GM12878 (cell line): ENCODE data around the gene MCF2L2. TPM values are rescaled to one million over a fixed set of nuclear protein-coding genes. Genes with fewer than 3 reads are reported as not detected.
A peak's percentile ranks its signal among the peaks of the same experiment; 100 is the strongest.

Source experiments
- ATAC-seq: fragments of 200-7000 bp; cut with Tn5 transposase; 3 replicates; pipeline ENCODE4 v1.9.1; 2020; ENCODE audit warnings: mild to moderate bottlenecking, moderate library complexity
- BruUV-seq: library from RNA; stranded (reverse); fragments of 400-500 nt; replicated peaks from 2 replicates; lab custom pipeline; 2021; lab: Mats Ljungman, UMichigan
- CTCF ChIA-PET: fragments of 300-600 bp; sonication (Branson Sonifier 250); formaldehyde crosslinking; extraction: SDS; loops from one replicate; lab custom pipeline; 2021; ENCODE audit warnings: inconsistent platforms; lab: Yijun Ruan, JAX
- POLR2A ChIA-PET: fragments of 350-600 bp; formaldehyde crosslinking; extraction: SDS; loops from one replicate; lab custom pipeline; 2021; ENCODE audit warnings: inconsistent platforms; lab: Charles Lee
- RAD21 ChIA-PET: fragments of 300-600 bp; sonication (Branson Sonifier 250); formaldehyde crosslinking; loops from one replicate; lab custom pipeline; 2023; ENCODE audit warnings: antibody characterized with exemption; ENCODE audit not compliant: unreplicated experiment; lab: Charles Lee
- SMC1A ChIA-PET: fragments of 300-600 bp; sonication (Branson Sonifier 250); formaldehyde crosslinking; loops from one replicate; lab custom pipeline; 2023; ENCODE audit not compliant: unreplicated experiment, uncharacterized antibody; lab: Charles Lee
- DNase-seq: peaks from one replicate; pipeline ENCODE4 v3.0.0-alpha.2; 2011; ENCODE audit warnings: low read depth, low spot score
- FAIRE-seq: peaks from 3 replicates; lab custom pipeline; 2011; peaks lifted over from hg19 to GRCh38; lab: Jason Lieb, UNC
- H2AFZ ChIP-seq: 2 replicates; pipeline ENCODE4 v1.6.0; 2011; ENCODE audit warnings: low read depth, low read length, control low read depth; ENCODE audit not compliant: control insufficient read depth
- H3K27ac ChIP-seq: 2 replicates; pipeline ENCODE4 v1.5.1; 2011; ENCODE audit warnings: control low read depth; ENCODE audit not compliant: control insufficient read depth, insufficient read depth
- H3K27me3 ChIP-seq, 2 experiments: replicated peaks in 1 of 2; 2 replicates each; pipeline versions ENCODE4 v1.6.0 to v1.6.1; 2011; ENCODE audit warnings: low read length in 1 of 2; ENCODE audit not compliant: control insufficient read depth in 2 of 2, insufficient read depth in 2 of 2
- H3K36me3 ChIP-seq, 2 experiments: 2 replicates each; pipeline ENCODE4 v1.5.1; 2011; ENCODE audit warnings: low read length in 1 of 2; ENCODE audit not compliant: control insufficient read depth in 2 of 2, insufficient read depth in 2 of 2
- H3K4me1 ChIP-seq: 2 replicates; pipeline ENCODE4 v1.6.1; 2011; ENCODE audit warnings: mild to moderate bottlenecking, low read length, moderate library complexity, mixed read lengths; ENCODE audit not compliant: control insufficient read depth, insufficient read depth
- H3K4me2 ChIP-seq: 2 replicates; pipeline ENCODE4 v1.6.0; 2011; ENCODE audit warnings: control low read depth; ENCODE audit not compliant: control insufficient read depth, insufficient read depth
- H3K4me3 ChIP-seq: fragments of 200-600 bp; sonication (generic); 2 replicates; pipeline ENCODE4 v1.5.1; 2016
- H3K79me2 ChIP-seq: 2 replicates; pipeline ENCODE4 v1.6.0; 2011; ENCODE audit warnings: low read length; ENCODE audit not compliant: control insufficient read depth, insufficient read depth
- H3K9ac ChIP-seq: 2 replicates; pipeline ENCODE4 v1.8.0; 2011; ENCODE audit warnings: low read length, control low read depth, mixed read lengths; ENCODE audit not compliant: control insufficient read depth, insufficient read depth
- H3K9me3 ChIP-seq: replicated peaks from 3 replicates; pipeline ENCODE4 v1.5.1; 2011; ENCODE audit warnings: mild to moderate bottlenecking, low read length; ENCODE audit not compliant: control insufficient read depth, insufficient read depth
- H4K20me1 ChIP-seq: 2 replicates; pipeline ENCODE4 v1.6.0; 2011; ENCODE audit not compliant: control insufficient read depth, insufficient read depth
- IKZF1 ChIP-seq: fragments of 450-650 bp; conservative IDR thresholded peaks from 2 replicates; pipeline ENCODE4 v1.6.1; 2017; ENCODE audit warnings: antibody characterized with exemption, mild to moderate bottlenecking
- NFYA ChIP-seq: IDR thresholded peaks from 2 replicates; pipeline ENCODE4 v1.6.1; 2011; ENCODE audit warnings: low read depth, mild to moderate bottlenecking, low read length, improper control_type of control experiment, borderline replicate concordance
- NR2C1 ChIP-seq: fragments of 450-650 bp; IDR thresholded peaks from 2 replicates; pipeline ENCODE4 v1.6.1; 2017; ENCODE audit warnings: antibody characterized with exemption, mild to moderate bottlenecking, moderate library complexity
- NRF1 ChIP-seq: conservative IDR thresholded peaks from 2 replicates; pipeline ENCODE4 v1.6.1; 2011; ENCODE audit warnings: mild to moderate bottlenecking, low read depth, low read length, improper control_type of control experiment
- POLR2AphosphoS2 ChIP-seq: IDR thresholded peaks from 2 replicates; pipeline ENCODE4 v1.6.1; 2011; ENCODE audit warnings: low read depth, mild to moderate bottlenecking, low read length, improper control_type of control experiment, moderate library complexity
- SIX5 ChIP-seq: IDR thresholded peaks from 2 replicates; pipeline ENCODE4 v1.6.1; 2011; ENCODE audit warnings: mild to moderate bottlenecking, low read depth, low read length, moderate library complexity; ENCODE audit not compliant: severe bottlenecking
- SREBF1 ChIP-seq: IDR thresholded peaks from 2 replicates; pipeline ENCODE4 v1.6.1; 2012; ENCODE audit warnings: mild to moderate bottlenecking, low read length
- ZBTB4 ChIP-seq: fragments of 450-650 bp; formaldehyde crosslinking; IDR thresholded peaks from 2 replicates; pipeline ENCODE4 v1.4.0; 2022; ENCODE audit warnings: mild to moderate bottlenecking, moderate library complexity
- ZSCAN29 ChIP-seq: fragments of 450-650 bp; IDR thresholded peaks from 2 replicates; pipeline ENCODE4 v1.6.1; 2017; ENCODE audit warnings: mild to moderate bottlenecking, moderate library complexity
- WGBS: methylation state at CpG from one replicate; pipeline ENCODE4 v1.1.6; 2016; ENCODE audit warnings: low lambda C conversion rate; ENCODE audit not compliant: insufficient replicate concordance, insufficient coverage; ENCODE audit errors: missing lambda C conversion rate; 5-methylcytosine and 5-hydroxymethylcytosine counted together
- in situ Hi-C: fragments of 300-500 bp; cut with MboI; formaldehyde crosslinking; loops from 9 replicates; pipeline ENCODE4 v1.14.3; 2018; ENCODE audit warnings: mixed read lengths
- intact Hi-C: fragments of 100-400 bp; cut with micrococcal nuclease; formaldehyde crosslinking; loops from one replicate; pipeline ENCODE4 v1.14.2; 2022; ENCODE audit not compliant: unreplicated experiment
- polyA plus RNA-seq, 11 experiments: library from polyadenylated mRNA; depleted of rRNA in 4 of 11; unstranded in 6 of 11; stranded (reverse) in 5 of 11; fragments of >200 nt; fragmentation: Nextera tagmentation in 4 of 11; fragmentation: Illumina TruSeq in 1 of 11; extraction: Ambion mirVana in 4 of 11; extraction: Trizol in 1 of 11; gene quantifications; 1 replicate in 1 of 11; 2 replicates in 10 of 11; pipeline versions ENCODE4 v1.2.1 to v1.2.3, GENCODE V29; 2011 to 2016; ENCODE audit warnings: inconsistent platforms in 2 of 11, missing spikeins in 2 of 11, low read depth in 1 of 11
- total RNA-seq, 4 experiments: library from RNA; depleted of rRNA in 3 of 4; stranded (reverse); fragments of >200 nt in 3 of 4; fragmentation: Illumina TruSeq in 1 of 4; extraction: Trizol in 1 of 4; gene quantifications; 2 replicates each; pipeline versions ENCODE4 v1.2.1 to v1.2.3, GENCODE V29; 2013 to 2021

MCF2L2 gene
- total and polyA plus RNA-seq, 10 of the 15 experiments (the other 5 are each of a cell fraction or from before 2014, with no cell fraction given), result 0.37 to 2.8 (median 1.4) TPM

DNA sequence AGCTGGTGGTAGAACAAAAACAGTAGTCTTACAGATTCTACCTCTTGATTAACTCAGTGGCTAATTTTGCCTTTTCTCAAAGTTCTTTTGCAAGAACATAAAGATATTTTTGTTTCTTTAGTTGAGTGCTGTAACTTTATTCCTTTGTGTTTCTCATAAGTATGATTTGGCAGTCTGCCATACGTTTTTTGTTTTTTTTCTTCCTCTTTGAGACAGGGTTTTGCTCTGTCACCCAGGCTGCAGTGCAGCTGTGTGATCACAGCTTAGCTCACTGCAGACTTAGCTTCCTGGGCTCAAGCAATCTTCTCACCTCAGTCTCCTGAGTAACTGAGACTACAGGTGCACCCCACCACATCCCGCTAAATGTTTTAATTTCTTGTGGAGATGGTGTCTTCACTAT, 153.0 kb downstream of the MCF2L2 start:
- H3K4me2 ChIP-seq, result no peak overlapping the region
- DNase-seq (no peak), FAIRE-seq (no peak), ATAC-seq (no peak)
- intact Hi-C loops, result no loop called here
- POLR2A ChIA-PET, result interaction anchor here (2.6 kb wide), 1 partner anchor 10 kb away, joined by 10 read pairs; no protein-coding TSS in a partner anchor
- no peaks in the 10 kb centered on the region for H3K9me3 ChIP-seq
- no peaks in the 10 kb centered on the region for H4K20me1 ChIP-seq
- H3K4me3 ChIP-seq, result no peak overlapping the region
- no peaks in the 10 kb centered on the region for H3K27me3 ChIP-seq
- BruUV-seq, result no TSS peak
- no peak overlapping the region for H3K9ac ChIP-seq
- RAD21 ChIA-PET, result interaction anchor here (1.2 to 1.9 kb wide), 2 partner anchors 10 to 106 kb away, joined by 4 to 8 read pairs; no protein-coding TSS in a partner anchor
- CTCF ChIA-PET, result interaction anchor here (0.6 to 2.8 kb wide), 3 partner anchors 10 to 394 kb away, joined by 3 to 13 read pairs (median 4); no protein-coding TSS in a partner anchor
- in situ Hi-C loops, result no loop called here
- H3K79me2 ChIP-seq, result no peaks in the 10 kb centered on the region
- H3K4me1 ChIP-seq, result no peaks in the 10 kb centered on the region
- SMC1A ChIA-PET, result interaction anchor here (0.9 to 3.2 kb wide), 5 partner anchors 10 to 107 kb away, joined by 3 to 15 read pairs (median 6); no protein-coding TSS in a partner anchor
- no peak for TF ChIP-seq POLR2AphosphoS2
- no peak overlapping the region for H2AFZ ChIP-seq
- no peaks in the 10 kb centered on the region for H3K36me3 ChIP-seq
- 58% methylated on average over 2 of the region's 2 CpGs for WGBS
- H3K27ac ChIP-seq, result no peak overlapping the region

DNA sequence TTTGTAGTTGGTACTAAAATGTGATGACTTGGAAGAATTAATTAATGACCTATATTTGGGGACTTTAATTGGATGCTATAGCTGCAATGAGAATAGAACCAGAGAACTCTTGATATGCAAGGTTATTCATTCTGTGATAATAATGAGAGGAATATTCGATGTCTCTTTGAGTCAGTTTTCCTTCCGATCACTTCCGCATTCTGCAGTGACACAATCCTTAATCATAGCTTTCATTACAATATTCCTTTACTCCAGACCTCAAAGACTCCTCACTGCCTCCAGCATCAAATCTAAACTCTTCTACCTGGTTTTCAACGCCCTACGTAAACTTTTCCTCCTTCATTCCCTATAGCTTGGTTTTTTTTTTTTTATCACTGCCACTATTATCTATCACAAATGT, 153.8 kb downstream of the MCF2L2 start:
- H3K36me3 ChIP-seq, result no peaks in the 10 kb centered on the region
- in situ Hi-C loops (no loop called here), intact Hi-C loops (no loop called here)
- H3K4me3 ChIP-seq, result no peak overlapping the region
- CTCF ChIA-PET, result interaction anchor here (0.6 to 2.8 kb wide), 3 partner anchors 11 to 393 kb away, joined by 3 to 13 read pairs (median 4); no protein-coding TSS in a partner anchor
- DNase-seq, result no peak
- no peaks in the 10 kb centered on the region for H3K9me3 ChIP-seq
- H3K79me2 ChIP-seq, result no peaks in the 10 kb centered on the region
- no peak overlapping the region for H3K9ac ChIP-seq
- RAD21 ChIA-PET, result interaction anchor here (1.2 to 1.9 kb wide), 2 partner anchors 11 to 107 kb away, joined by 4 to 8 read pairs; no protein-coding TSS in a partner anchor
- ATAC-seq, result no peak
- peak; percentile 62 for FAIRE-seq
- H4K20me1 ChIP-seq, result no peaks in the 10 kb centered on the region
- SMC1A ChIA-PET, result interaction anchor here (0.9 to 3.2 kb wide), 6 partner anchors 9 to 107 kb away, joined by 3 to 15 read pairs (median 6); no protein-coding TSS in a partner anchor
- H3K27me3 ChIP-seq, result no peaks in the 10 kb centered on the region
- H3K27ac ChIP-seq, result no peak overlapping the region
- no peak overlapping the region for H2AFZ ChIP-seq
- BruUV-seq, result no TSS peak
- WGBS, result 85% methylated on average over 5 of the region's 5 CpGs
- H3K4me1 ChIP-seq, result no peaks in the 10 kb centered on the region
- H3K4me2 ChIP-seq, result no peak overlapping the region
- POLR2A ChIA-PET, result no interaction called here
- no peak for TF ChIP-seq IKZF1
- TF ChIP-seq NR2C1, result no peak
- no peak for TF ChIP-seq ZSCAN29
- no peak for TF ChIP-seq NFYA
- no peak for TF ChIP-seq ZBTB4 (CRISPR knock-in tag)
- no peak for TF ChIP-seq SIX5
- TF ChIP-seq SREBF1, result no peak
- TF ChIP-seq NRF1, result no peak
